ENCODE results near the gene STX5.
"Not testable (repeated sequence)": the region's sequence is repeated elsewhere in the genome, so short reads cannot be mapped to it uniquely, and the experiment has no call there.

STX5 gene, protein sequence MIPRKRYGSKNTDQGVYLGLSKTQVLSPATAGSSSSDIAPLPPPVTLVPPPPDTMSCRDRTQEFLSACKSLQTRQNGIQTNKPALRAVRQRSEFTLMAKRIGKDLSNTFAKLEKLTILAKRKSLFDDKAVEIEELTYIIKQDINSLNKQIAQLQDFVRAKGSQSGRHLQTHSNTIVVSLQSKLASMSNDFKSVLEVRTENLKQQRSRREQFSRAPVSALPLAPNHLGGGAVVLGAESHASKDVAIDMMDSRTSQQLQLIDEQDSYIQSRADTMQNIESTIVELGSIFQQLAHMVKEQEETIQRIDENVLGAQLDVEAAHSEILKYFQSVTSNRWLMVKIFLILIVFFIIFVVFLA

GRCh38 chr11:62831520-62832335, at the start of gene STX5:
Gene STX5 (minus strand): TSS chr11:62832051. CDS start chr11:62831243, 808 bp downstream.
- peak; percentile 100 for DNase-seq (ENCODE audit: low spot score)

DNA sequence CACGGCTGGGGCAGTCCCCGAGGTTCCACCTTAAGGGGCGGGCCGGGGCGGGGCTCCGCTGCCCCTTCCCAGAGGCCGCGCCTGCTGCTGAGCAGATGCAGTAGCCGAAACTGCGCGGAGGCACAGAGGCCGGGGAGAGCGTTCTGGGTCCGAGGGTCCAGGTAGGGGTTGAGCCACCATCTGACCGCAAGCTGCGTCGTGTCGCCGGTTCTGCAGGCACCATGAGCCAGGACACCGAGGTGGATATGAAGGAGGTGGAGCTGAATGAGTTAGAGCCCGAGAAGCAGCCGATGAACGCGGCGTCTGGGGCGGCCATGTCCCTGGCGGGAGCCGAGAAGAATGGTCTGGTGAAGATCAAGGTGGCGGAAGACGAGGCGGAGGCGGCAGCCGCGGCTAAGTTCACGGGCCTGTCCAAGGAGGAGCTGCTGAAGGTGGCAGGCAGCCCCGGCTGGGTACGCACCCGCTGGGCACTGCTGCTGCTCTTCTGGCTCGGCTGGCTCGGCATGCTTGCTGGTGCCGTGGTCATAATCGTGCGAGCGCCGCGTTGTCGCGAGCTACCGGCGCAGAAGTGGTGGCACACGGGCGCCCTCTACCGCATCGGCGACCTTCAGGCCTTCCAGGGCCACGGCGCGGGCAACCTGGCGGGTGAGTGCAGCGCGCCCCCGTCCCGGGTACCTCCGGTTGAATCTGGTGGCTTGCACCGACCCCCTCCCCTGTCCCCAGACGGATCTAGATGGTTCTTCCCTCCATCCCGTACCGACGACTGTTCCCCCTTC, 49.1 kb upstream of the STX5 start, which contains the start of gene SLC3A2:
Gene SLC3A2 (plus strand): TSS at position 94 of the 776 bp plus-strand sequence. CDS start 128 bp downstream, at position 222.
- peak; percentile 94 for DNase-seq (ENCODE audit: low spot score)

GRCh38 chr11:62880231-62880802, 48.5 kb upstream of the STX5 start:
- no peak for DNase-seq (ENCODE audit: low spot score)

DNA sequence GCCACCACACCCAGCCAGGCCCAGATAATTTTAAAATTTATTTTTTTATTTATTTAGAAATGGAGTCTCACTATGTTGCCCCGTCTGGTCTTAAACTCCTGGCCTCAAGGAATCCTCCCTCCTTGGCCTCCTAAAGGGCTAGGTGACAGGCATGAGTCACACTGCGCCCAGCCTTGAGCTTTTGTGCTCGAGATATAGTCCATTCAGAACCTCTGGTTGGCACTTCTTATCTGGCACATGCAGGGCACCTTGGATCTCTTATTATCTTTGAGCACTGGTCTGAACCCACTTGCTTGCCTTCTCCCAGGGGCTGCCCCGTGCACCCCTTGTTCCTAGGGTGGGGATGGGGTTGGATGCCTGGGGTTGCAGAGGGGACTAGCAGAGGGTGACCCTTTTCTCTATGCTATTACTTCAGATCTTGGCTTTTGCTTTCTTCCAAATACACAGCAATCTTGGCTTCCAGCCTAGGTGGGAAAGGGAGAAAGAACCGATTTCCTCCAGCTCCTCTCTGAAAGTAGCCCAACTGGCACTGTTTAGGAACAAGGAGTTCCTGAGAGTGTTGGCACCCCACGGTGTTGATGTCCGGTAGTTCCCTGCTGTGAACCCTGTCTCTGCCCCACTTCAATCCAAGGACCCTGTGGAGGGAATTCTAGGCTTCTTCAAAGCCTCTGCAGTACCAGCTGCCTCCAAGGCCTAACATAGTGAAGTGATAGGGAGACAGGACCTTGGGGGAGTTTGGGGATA, 47.6 kb upstream of the STX5 start:
- no peak for DNase-seq (ENCODE audit: low spot score)

DNA sequence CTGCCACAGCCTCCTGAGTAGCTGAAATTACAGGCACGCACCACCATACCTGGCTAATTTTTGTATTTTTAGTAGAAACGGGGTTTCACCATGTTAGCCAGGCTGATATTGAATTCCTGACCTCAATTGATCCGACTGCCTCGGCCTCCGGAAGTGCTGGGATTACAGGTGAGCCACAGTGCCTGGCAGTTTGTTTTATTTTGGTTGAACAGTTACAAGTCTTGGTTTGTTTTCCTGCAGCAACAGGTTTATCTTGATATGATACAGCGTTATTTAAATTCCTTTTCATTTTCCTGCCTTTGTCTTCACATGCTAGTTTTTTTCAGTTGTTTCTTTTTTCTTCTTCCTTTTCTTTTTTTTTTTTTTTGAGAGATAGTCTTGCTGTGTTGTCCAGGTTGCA, 44.9 kb upstream of the STX5 start:
- DNase-seq (ENCODE audit: low spot score): no peak

DNA sequence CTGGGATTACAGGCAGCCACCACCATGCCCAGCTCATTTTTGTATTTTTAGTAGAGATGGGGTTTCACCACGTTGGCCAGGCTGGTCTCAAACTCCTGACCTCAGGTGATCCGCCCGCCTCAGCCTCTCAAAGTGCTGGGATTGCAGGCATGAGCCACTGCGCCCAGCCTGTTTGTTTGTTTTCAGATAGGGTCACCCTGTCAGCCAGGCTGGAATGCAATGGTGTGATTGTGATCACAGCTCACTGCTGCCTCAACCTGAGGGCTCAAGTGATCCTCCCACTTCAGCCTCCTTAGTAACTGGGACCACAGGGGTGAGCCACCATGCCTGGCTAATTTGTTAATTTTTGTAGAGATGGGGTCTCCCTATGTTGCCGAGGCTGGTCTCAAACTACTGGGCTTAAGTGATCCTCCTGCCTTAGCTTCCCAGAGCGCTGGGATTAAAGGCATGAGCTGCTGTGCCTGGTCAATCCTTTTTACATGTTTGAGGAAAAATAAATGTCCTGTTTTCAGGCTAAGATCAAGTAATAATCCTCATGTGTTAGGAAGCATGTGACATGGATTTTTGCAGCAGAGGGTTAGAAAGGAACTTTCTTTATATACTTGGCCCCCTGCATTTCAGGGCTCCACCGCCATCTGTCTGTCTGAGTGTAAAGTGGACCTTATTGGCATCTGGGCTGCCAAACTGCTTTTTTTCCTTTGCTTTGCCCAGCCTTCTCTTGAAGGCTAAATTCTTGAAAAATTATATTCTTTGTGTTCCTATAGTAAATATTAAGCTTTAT, 44.0 kb upstream of the STX5 start:
- no peak for DNase-seq (ENCODE audit: low spot score)

DNA sequence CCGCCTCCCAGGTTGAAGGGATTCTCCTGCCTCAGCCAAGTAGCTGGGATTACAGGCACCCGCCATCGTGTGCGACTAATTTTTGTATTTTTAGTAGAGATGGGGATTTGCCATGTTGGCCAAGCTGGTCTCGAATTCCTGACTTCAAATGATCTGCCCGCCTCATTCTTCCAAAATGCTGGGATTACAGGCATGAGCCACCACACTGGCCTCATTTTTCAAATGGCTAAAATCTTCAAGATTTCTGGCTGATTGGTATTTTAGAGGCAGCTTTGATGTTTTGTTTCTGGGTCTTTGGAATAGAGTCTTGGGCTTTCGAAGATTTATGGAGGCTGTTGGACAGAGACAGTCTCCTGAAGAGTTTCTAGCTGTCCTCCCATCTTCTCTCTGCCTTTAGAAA, 43.0 kb upstream of the STX5 start:
- no peak for DNase-seq (ENCODE audit: low spot score)

- DNase-seq (ENCODE audit: low spot score): no peak
Observed at GRCh38 chr11:62865635-62866034, 33.8 kb upstream of the STX5 start.

DNA sequence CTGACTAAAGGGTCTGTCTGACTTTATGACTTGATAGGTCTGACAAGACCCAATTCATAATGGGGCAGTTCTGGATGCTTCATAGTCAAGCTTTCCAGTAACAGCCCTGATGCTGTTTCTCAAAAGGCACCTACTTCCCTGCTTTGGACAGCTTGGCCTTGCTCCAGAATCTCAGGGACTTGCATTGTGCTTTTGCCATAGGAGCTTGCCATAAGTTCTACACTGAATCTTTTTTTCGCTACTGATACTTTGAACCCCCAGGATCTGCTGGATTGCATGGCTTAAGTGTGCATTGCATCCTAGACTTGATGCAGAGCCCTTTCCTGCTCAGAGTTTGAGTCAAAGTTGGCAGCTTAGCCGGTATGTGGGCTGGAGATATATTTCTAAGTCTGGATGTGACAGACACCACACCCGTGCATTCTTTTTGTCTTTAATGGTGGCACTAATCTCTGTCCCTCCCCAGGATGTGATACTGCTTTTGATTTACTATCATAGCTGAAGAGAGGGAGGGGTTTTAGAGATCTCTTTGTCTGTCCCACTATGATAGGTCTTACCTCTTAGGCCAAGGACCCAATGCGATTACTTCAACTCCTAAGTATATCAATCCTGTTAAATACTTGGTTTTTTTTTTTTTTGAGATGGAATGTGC, 32.0 kb upstream of the STX5 start:
- no peak for DNase-seq (ENCODE audit: low spot score)

DNA sequence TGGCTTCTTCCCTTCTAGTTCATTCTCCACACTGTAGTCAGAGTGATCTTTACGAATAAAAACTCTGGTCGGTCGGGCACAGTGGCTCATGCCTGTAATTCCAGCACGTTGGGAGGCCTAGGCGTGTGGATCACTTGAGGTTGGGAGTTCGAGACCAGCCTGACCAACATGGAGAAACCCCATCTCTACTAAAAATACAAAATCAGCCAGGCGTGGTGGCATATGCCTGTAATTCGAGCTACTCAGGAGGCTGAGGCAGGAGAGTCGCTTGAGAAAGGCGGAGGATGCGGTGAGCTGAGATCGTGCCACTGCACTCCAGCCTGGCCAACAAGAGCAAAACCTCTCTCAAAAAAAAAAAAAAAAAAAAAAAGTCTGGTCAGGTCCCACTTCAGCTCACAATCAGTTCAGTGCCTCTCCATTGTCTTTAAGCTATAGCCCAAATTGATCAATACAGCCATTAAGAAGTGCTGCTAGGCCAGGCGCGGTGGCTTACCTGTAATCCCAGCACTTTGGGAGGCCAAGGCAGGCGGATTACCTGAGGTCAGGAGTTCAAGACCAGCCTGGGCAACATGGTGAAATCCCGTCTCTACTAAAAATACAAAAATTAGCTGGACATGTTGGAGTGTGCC, 29.8 kb upstream of the STX5 start:
- DNase-seq (ENCODE audit: low spot score): not testable (repeated sequence)

- no peak for DNase-seq (ENCODE audit: low spot score)
Observed at GRCh38 chr11:62860835-62861563, 29.1 kb upstream of the STX5 start.

GRCh38 chr11:62859281-62859703, 27.4 kb upstream of the STX5 start:
- not testable (repeated sequence) for DNase-seq (ENCODE audit: low spot score)

DNA sequence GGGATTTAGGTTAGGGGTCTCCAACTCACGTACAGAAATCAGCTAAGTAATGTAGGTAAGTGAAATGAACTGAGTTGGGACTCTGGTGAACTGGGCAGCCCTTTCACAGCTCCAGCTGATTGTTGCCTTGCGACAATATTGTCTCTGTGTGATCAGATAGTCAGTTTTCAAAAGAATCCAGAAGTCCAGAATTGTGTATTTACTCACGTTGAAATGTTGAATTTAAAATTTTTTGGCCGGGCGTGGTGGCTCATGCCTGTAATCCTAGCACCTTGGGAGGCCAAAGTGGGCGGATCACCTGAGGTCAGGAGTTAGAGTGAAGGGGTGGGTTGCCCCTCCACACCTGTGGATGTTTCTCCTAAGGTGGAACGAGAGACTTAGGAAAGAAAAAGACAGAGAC, 26.4 kb upstream of the STX5 start:
- no peak for DNase-seq (ENCODE audit: low spot score)

- no peak for DNase-seq (ENCODE audit: low spot score)
Observed at GRCh38 chr11:62857541-62857982, 25.7 kb upstream of the STX5 start.

GRCh38 chr11:62856333-62856895, 24.6 kb upstream of the STX5 start:
- no peak for DNase-seq (ENCODE audit: low spot score)

- DNase-seq (ENCODE audit: low spot score): peak; percentile 97
Observed at GRCh38 chr11:62855571-62856332, 23.9 kb upstream of the STX5 start.

- no peak for DNase-seq (ENCODE audit: low spot score)
Observed at GRCh38 chr11:62854825-62855570, 23.1 kb upstream of the STX5 start.

Data from left forelimb (tissue), 1 donor.